Measurements from ENCODE around the gene KLHL26.

The KLHL26 gene

GRCh38 chr19:18701250-18701608 is 64.4 kb downstream of the KLHL26 start:
- H3K4me3 ChIP-seq (ENCODE audit: low read depth, low read length), result no peak overlapping the region
- no peak for TF ChIP-seq CTCF (IDR thresholded peaks at IDR 0.05; ENCODE audit: control insufficient read depth, extremely low read depth, insufficient read depth)
- no peak for DNase-seq (ENCODE audit: low read depth)

- no peak overlapping the region for H3K4me3 ChIP-seq (ENCODE audit: low read depth, low read length)
- DNase-seq (ENCODE audit: low read depth), result no peak
- TF ChIP-seq CTCF (IDR thresholded peaks at IDR 0.05; ENCODE audit: control insufficient read depth, extremely low read depth, insufficient read depth), result no peak
Measured at GRCh38 chr19:18704054-18704453, 67.2 kb downstream of the KLHL26 start.

GRCh38 chr19:18704971-18705370 is 68.1 kb downstream of the KLHL26 start:
- no peak for TF ChIP-seq CTCF (IDR thresholded peaks at IDR 0.05; ENCODE audit: control insufficient read depth, extremely low read depth, insufficient read depth)
- no peak overlapping the region for H3K4me3 ChIP-seq (ENCODE audit: low read depth, low read length)
- DNase-seq (ENCODE audit: low read depth), result no peak

- no peak for TF ChIP-seq CTCF (IDR thresholded peaks at IDR 0.05; ENCODE audit: control insufficient read depth, extremely low read depth, insufficient read depth)
- DNase-seq (ENCODE audit: low read depth), result no peak
- H3K4me3 ChIP-seq (ENCODE audit: low read depth, low read length), result no peak overlapping the region
Measured at GRCh38 chr19:18708452-18709231, 71.8 kb downstream of the KLHL26 start.

- TF ChIP-seq CTCF (IDR thresholded peaks at IDR 0.05; ENCODE audit: control insufficient read depth, extremely low read depth, insufficient read depth), result no peak
- no peak overlapping the region for H3K4me3 ChIP-seq (ENCODE audit: low read depth, low read length)
- DNase-seq (ENCODE audit: low read depth), result no peak
Measured at GRCh38 chr19:18709546-18709945, 72.7 kb downstream of the KLHL26 start.

GRCh38 chr19:18710186-18710585 is 73.4 kb downstream of the KLHL26 start:
- no peak for DNase-seq (ENCODE audit: low read depth)
- no peak for TF ChIP-seq CTCF (IDR thresholded peaks at IDR 0.05; ENCODE audit: control insufficient read depth, extremely low read depth, insufficient read depth)
- no peak overlapping the region for H3K4me3 ChIP-seq (ENCODE audit: low read depth, low read length)
